Gastrocnemius medialis (tissue), 4 donors: Measurements from ENCODE around the gene CES4A.

Experiments used
- POLR2A ChIP-seq, 2 donors: fragments of 450-650 bp; IDR thresholded peaks; one replicate each; pipeline ENCODE4 v1.6.1; 2017; ENCODE audit warnings: antibody characterized with exemption in 2 of 2, mild to moderate bottlenecking in 2 of 2, moderate library complexity in 2 of 2
- TF ChIP-seq, protein P1 (sequence below), 5 experiments: fragments of 450-650 bp in 3 of 5; fragments of 200-600 bp in 2 of 5; sonication (generic) in 2 of 5; IDR thresholded peaks in 4 of 5; conservative IDR thresholded peaks in 1 of 5; 1 replicate in 4 of 5; 2 replicates in 1 of 5; pipeline ENCODE4 v1.5.1; 2016 to 2019; ENCODE audit warnings: antibody characterized with exemption in 5 of 5, mild to moderate bottlenecking in 3 of 5, moderate library complexity in 3 of 5

DNA sequence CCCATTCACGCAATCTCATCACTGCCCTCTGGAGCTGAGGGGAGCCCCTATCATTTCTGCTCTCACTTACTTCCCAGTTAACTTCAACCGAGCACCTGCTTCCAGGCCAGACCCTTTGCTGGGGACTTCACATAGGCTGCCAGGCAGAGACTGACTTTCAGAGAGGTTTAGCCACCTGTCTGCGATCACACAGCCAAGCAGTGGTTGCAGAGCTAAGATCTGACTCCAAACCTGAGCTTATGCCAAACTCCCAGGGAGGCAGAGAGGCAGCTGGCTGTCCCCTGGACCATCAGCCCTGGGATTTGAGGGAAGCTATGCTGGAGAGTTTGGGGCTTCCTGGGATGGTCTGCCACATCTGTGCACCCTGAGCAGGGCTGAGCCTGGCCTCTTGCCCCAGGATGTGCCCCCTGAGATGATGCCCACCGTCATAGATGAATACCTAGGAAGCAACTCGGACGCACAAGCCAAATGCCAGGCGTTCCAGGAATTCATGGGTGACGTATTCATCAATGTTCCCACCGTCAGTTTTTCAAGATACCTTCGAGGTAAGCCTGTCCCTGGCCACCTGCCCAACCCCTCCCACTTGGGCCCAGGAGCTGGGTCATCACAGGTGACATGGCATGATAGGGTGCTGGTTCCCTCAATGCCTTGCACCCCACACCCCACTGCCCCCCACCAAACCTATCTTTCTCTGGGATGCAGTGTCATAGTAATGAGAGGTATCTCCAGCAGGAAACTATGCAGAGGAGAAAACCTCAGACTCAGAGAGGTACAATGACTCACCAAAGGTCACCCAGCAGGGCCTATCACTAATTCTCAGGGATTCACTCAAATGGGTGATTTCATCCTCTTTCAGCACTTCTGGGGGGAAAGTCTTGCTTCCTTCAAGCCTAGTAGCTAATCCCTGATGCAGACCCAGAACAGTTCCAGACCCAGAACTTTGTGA lies 17.3 kb upstream of the CES4A start:
- TF ChIP-seq, protein P1, sequence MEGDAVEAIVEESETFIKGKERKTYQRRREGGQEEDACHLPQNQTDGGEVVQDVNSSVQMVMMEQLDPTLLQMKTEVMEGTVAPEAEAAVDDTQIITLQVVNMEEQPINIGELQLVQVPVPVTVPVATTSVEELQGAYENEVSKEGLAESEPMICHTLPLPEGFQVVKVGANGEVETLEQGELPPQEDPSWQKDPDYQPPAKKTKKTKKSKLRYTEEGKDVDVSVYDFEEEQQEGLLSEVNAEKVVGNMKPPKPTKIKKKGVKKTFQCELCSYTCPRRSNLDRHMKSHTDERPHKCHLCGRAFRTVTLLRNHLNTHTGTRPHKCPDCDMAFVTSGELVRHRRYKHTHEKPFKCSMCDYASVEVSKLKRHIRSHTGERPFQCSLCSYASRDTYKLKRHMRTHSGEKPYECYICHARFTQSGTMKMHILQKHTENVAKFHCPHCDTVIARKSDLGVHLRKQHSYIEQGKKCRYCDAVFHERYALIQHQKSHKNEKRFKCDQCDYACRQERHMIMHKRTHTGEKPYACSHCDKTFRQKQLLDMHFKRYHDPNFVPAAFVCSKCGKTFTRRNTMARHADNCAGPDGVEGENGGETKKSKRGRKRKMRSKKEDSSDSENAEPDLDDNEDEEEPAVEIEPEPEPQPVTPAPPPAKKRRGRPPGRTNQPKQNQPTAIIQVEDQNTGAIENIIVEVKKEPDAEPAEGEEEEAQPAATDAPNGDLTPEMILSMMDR (IDR thresholded peaks at IDR 0.05 in 4 of 5, conservative IDR thresholded peaks at IDR 0.05 in 1 of 5): no peak
- TF ChIP-seq POLR2A (IDR thresholded peaks at IDR 0.05): no peak
